CD14-positive monocyte (primary cell): Measurements from ENCODE around the gene OR52H1. TPM values are rescaled to one million over a fixed set of nuclear protein-coding genes. Genes with fewer than 3 reads are reported as not detected.

Experiments used
- DNase-seq, 3 donors: peaks; one replicate each; pipeline ENCODE4 v3.0.0-alpha.2; 2011 to 2022
- H2AFZ ChIP-seq: 2 replicates; pipeline ENCODE4 v1.6.0; 2012; ENCODE audit warnings: mild to moderate bottlenecking, low read depth, low read length, inconsistent platforms; ENCODE audit not compliant: insufficient read depth, poor library complexity, severe bottlenecking
- H3K27ac ChIP-seq, 2 donors: 1 replicate in 1 of 2; 2 replicates in 1 of 2; pipeline ENCODE4 v1.5.1; 2012 to 2013; ENCODE audit warnings: low read length in 2 of 2, control low read depth in 1 of 2, inconsistent platforms in 1 of 2, low read depth in 1 of 2, mild to moderate bottlenecking in 1 of 2
- H3K27me3 ChIP-seq, 2 donors: one replicate each; pipeline versions ENCODE4 v1.6.0 to v1.6.1; 2011 to 2013; ENCODE audit warnings: low read length in 2 of 2; ENCODE audit not compliant: control insufficient read depth in 2 of 2, insufficient read depth in 2 of 2
- H3K36me3 ChIP-seq, 2 donors: replicated peaks in 1 of 2; 1 replicate in 1 of 2; 2 replicates in 1 of 2; pipeline versions ENCODE4 v1.5.1 to v1.6.1; 2012 to 2013; ENCODE audit warnings: low read length in 2 of 2, control low read depth in 1 of 2, inconsistent platforms in 1 of 2, mild to moderate bottlenecking in 1 of 2; ENCODE audit not compliant: insufficient read depth in 2 of 2, control insufficient read depth in 1 of 2
- H3K4me1 ChIP-seq, 2 donors: 1 replicate in 1 of 2; 2 replicates in 1 of 2; pipeline versions ENCODE4 v1.5.1 to v1.6.1; 2012 to 2013; ENCODE audit warnings: low read length in 2 of 2, control low read depth in 1 of 2, inconsistent platforms in 1 of 2, mild to moderate bottlenecking in 1 of 2, moderate library complexity in 1 of 2; ENCODE audit not compliant: insufficient read depth in 2 of 2, control insufficient read depth in 1 of 2
- H3K4me2 ChIP-seq: replicated peaks from 2 replicates; pipeline ENCODE3; 2012; ENCODE audit warnings: low read length, moderate library complexity, mild to moderate bottlenecking; ENCODE audit not compliant: poor library complexity, severe bottlenecking; ENCODE audit errors: extremely low read depth
- H3K4me3 ChIP-seq, 3 experiments: fragments of 200-600 bp in 1 of 3; sonication (generic) in 1 of 3; replicated peaks in 1 of 3; 1 replicate in 2 of 3; 2 replicates in 1 of 3; pipeline ENCODE4 v1.5.1; 2011 to 2013; ENCODE audit warnings: low read length in 3 of 3, mild to moderate bottlenecking in 3 of 3, control low read depth in 2 of 3, low read depth in 2 of 3, inconsistent platforms in 1 of 3, moderate library complexity in 1 of 3
- H3K79me2 ChIP-seq: 2 replicates; pipeline ENCODE4 v1.6.0; 2012; ENCODE audit warnings: mild to moderate bottlenecking, control low read depth, inconsistent platforms, low read length, moderate library complexity; ENCODE audit not compliant: insufficient read depth
- H3K9ac ChIP-seq: 2 replicates; pipeline ENCODE4 v1.6.0; 2017; ENCODE audit warnings: low read length, mild to moderate bottlenecking; ENCODE audit not compliant: insufficient read depth, poor library complexity, severe bottlenecking
- H3K9me3 ChIP-seq, 2 donors: replicated peaks in 1 of 2; 1 replicate in 1 of 2; 2 replicates in 1 of 2; pipeline versions ENCODE4 v1.5.1 to v1.6.1; 2012 to 2013; ENCODE audit warnings: low read length in 2 of 2, control low read depth in 1 of 2; ENCODE audit not compliant: control insufficient read depth in 1 of 2, insufficient read depth in 1 of 2
- H4K20me1 ChIP-seq: 2 replicates; pipeline ENCODE4 v1.6.0; 2012; ENCODE audit warnings: mild to moderate bottlenecking, low read length, control low read depth, moderate library complexity; ENCODE audit not compliant: insufficient read depth
- H3K27ac Mint-ChIP-seq, 7 donors: one replicate each; pipeline ENCODE4 v1.8.0; 2020; ENCODE audit warnings: mild to moderate bottlenecking in 7 of 7, mixed read lengths in 7 of 7, moderate library complexity in 6 of 7, inconsistent platforms in 2 of 7
- H3K27me3 Mint-ChIP-seq, 3 donors: one replicate each; pipeline ENCODE4 v1.8.0; 2021 to 2022; ENCODE audit warnings: low read depth in 3 of 3, mild to moderate bottlenecking in 3 of 3, mixed read lengths in 3 of 3, moderate library complexity in 3 of 3, inconsistent platforms in 1 of 3
- H3K36me3 Mint-ChIP-seq, 2 donors: one replicate each; pipeline ENCODE4 v1.8.0; 2020; ENCODE audit warnings: mixed read lengths in 2 of 2, inconsistent platforms in 1 of 2, mild to moderate bottlenecking in 1 of 2
- H3K4me1 Mint-ChIP-seq: one replicate; pipeline ENCODE4 v1.8.0; 2020; ENCODE audit warnings: mild to moderate bottlenecking, mixed read lengths
- H3K4me3 Mint-ChIP-seq, 2 donors: one replicate each; pipeline ENCODE4 v1.8.0; 2020; ENCODE audit warnings: mild to moderate bottlenecking in 2 of 2, mixed read lengths in 2 of 2, moderate library complexity in 1 of 2
- H3K9me3 Mint-ChIP-seq, 7 donors: one replicate each; pipeline ENCODE4 v1.8.0; 2020 to 2022; ENCODE audit warnings: mixed read lengths in 7 of 7, mild to moderate bottlenecking in 6 of 7, moderate library complexity in 6 of 7, inconsistent platforms in 2 of 7
- WGBS: methylation state at CpG from one replicate; pipeline ENCODE4 v1.1.5; 2013; ENCODE audit warnings: missing lambda C conversion rate; ENCODE audit not compliant: insufficient coverage; 5-methylcytosine and 5-hydroxymethylcytosine counted together
- intact Hi-C, 2 donors: fragments of 100-400 bp; cut with micrococcal nuclease; formaldehyde crosslinking; loops; one replicate each; pipeline versions ENCODE4 v1.15.0 to v1.15.1; 2023
- polyA plus RNA-seq, 3 donors: library from polyadenylated mRNA; depleted of rRNA in 1 of 3; unstranded in 2 of 3; stranded (reverse) in 1 of 3; fragments of 300-500 nt in 2 of 3; fragments of >200 nt in 1 of 3; fragmentation: Illumina TruSeq in 2 of 3; gene quantifications; 1 replicate in 2 of 3; 2 replicates in 1 of 3; pipeline ENCODE4 v1.2.3, GENCODE V29; 2012 to 2021
- TF ChIP-seq, protein P1 (sequence below): fragments of 200-600 bp; IDR thresholded peaks from one replicate; pipeline ENCODE4 v1.8.0; 2022; ENCODE audit warnings: antibody characterized with exemption, mild to moderate bottlenecking

Gene OR52H1
- polyA plus RNA-seq, 3 donors: not detected

DNA sequence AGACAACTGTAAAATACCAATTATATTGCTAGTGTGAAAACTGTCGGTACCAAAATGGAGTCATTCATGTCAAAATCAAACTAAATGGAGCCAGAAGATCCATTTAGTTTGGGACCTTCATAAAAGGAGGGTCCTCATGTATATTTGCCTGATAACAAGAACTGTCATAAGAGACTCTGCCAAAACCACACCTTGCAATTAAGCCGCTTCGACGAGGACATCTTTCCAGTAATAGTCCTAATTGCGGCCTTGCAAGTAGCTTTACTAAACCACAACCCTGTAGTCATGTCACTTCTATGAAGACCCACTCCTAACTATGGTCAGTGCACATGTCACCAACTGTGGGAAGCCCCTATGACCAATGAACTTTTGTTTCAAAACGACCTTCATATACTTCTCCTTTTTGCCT is 47.9 kb downstream of the OR52H1 start:
- H3K4me1 Mint-ChIP-seq: no peaks in the 10 kb centered on the region
- H2AFZ ChIP-seq: no peak overlapping the region
- intact Hi-C loops: no loop called here
- no peaks in the 10 kb centered on the region for H3K4me1 ChIP-seq
- peaks cover 0 to 1% (median 0%) of the 10 kb centered on the region in 7 donors for H3K9me3 Mint-ChIP-seq
- no peaks in the 10 kb centered on the region for H4K20me1 ChIP-seq
- no peaks in the 10 kb centered on the region for H3K36me3 ChIP-seq
- 93% methylated on average over 5 of the region's 6 CpGs for WGBS
- no peaks in the 10 kb centered on the region for H3K79me2 ChIP-seq
- no peak overlapping the region for H3K27ac ChIP-seq
- TF ChIP-seq, protein P1, sequence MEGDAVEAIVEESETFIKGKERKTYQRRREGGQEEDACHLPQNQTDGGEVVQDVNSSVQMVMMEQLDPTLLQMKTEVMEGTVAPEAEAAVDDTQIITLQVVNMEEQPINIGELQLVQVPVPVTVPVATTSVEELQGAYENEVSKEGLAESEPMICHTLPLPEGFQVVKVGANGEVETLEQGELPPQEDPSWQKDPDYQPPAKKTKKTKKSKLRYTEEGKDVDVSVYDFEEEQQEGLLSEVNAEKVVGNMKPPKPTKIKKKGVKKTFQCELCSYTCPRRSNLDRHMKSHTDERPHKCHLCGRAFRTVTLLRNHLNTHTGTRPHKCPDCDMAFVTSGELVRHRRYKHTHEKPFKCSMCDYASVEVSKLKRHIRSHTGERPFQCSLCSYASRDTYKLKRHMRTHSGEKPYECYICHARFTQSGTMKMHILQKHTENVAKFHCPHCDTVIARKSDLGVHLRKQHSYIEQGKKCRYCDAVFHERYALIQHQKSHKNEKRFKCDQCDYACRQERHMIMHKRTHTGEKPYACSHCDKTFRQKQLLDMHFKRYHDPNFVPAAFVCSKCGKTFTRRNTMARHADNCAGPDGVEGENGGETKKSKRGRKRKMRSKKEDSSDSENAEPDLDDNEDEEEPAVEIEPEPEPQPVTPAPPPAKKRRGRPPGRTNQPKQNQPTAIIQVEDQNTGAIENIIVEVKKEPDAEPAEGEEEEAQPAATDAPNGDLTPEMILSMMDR: no peak
- no peaks in the 10 kb centered on the region for H3K9me3 ChIP-seq
- no peak overlapping the region for H3K4me3 ChIP-seq
- H3K4me2 ChIP-seq: no peak overlapping the region
- H3K4me3 Mint-ChIP-seq: no peak overlapping the region
- H3K36me3 Mint-ChIP-seq: no peaks in the 10 kb centered on the region
- H3K27me3 Mint-ChIP-seq: peaks cover 0 to 1% (median 1%) of the 10 kb centered on the region in 3 donors
- H3K27me3 ChIP-seq: no peaks in the 10 kb centered on the region
- H3K9ac ChIP-seq: no peak overlapping the region
- no peak overlapping the region for H3K27ac Mint-ChIP-seq
- DNase-seq: peak in 1 of 3 donors; percentile 6

DNA sequence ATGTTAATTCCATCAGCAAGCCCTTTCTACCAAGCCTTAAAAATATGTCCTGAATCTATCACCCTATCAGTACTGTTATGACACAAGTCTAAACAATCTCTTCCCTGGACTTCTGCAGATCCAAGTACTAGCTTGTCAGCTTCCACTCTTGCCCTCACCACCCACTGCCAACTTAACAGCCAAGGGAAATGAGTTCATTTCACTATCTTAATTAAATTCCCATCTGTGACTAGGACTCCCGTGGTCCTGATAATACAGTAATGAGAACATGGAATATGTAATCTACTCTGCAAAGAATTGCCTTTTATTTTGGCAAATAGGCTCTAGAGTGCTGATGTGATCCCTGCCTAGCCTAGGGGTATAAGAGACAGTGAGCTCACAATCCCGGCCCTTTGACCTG is 48.7 kb downstream of the OR52H1 start:
- Histone ChIP-seq H3K9me3 (no peaks in the 10 kb centered on the region), H3K27ac (no peak overlapping the region), H3K36me3 (no peaks in the 10 kb centered on the region), H3K9ac (no peak overlapping the region), H3K4me3 (no peak overlapping the region), H3K4me1 (no peaks in the 10 kb centered on the region), H3K4me2 (no peak overlapping the region), H3K27me3 (no peaks in the 10 kb centered on the region), H2AFZ (no peak overlapping the region), H3K79me2 (no peaks in the 10 kb centered on the region), H4K20me1 (no peaks in the 10 kb centered on the region)
- H3K36me3 Mint-ChIP-seq: no peaks in the 10 kb centered on the region
- H3K4me1 Mint-ChIP-seq: no peaks in the 10 kb centered on the region
- peaks cover 0 to 1% (median 1%) of the 10 kb centered on the region in 3 donors for H3K27me3 Mint-ChIP-seq
- TF ChIP-seq, protein P1: no peak
- H3K9me3 Mint-ChIP-seq: peaks cover 0 to 1% (median 0%) of the 10 kb centered on the region in 7 donors
- H3K4me3 Mint-ChIP-seq: no peak overlapping the region
- peak overlapping the region in 1 of 7 donors; percentile 41 for H3K27ac Mint-ChIP-seq
- intact Hi-C loops: no loop called here
- WGBS: no CpG with 5 or more reads among the region's 2 CpGs
- DNase-seq: no peak

Other genes with a start within 250 kb of the OR52H1 start
- gene OR51B4, start 246.6 kb downstream of the OR52H1 start, polyA plus RNA-seq: not detected
- gene OR51B2, start 224.2 kb downstream of the OR52H1 start, polyA plus RNA-seq: not detected
- gene OR51B5, start 205.0 kb downstream of the OR52H1 start, polyA plus RNA-seq: not detected
- gene OR51B6, start 197.0 kb downstream of the OR52H1 start, polyA plus RNA-seq: not detected
- not detected for gene OR51M1, start 164.7 kb downstream of the OR52H1 start, polyA plus RNA-seq
- not detected for gene OR51Q1, start 126.4 kb downstream of the OR52H1 start, polyA plus RNA-seq
- not detected for gene OR51I1, start 107.0 kb downstream of the OR52H1 start, polyA plus RNA-seq
- not detected for gene OR51I2, start 99.2 kb downstream of the OR52H1 start, polyA plus RNA-seq
- gene OR52D1, start 59.9 kb downstream of the OR52H1 start, polyA plus RNA-seq: not detected
- not detected for gene UBQLN3, start 38.6 kb downstream of the OR52H1 start, polyA plus RNA-seq
- gene UBQLNL, start 31.8 kb downstream of the OR52H1 start, polyA plus RNA-seq: under 1 TPM in 1 of 3 donors, not detected in 2; 0.33 TPM
- gene OR52B6, start 32.3 kb upstream of the OR52H1 start, polyA plus RNA-seq: not detected
- under 1 TPM; 0.11 to 0.44 (median 0.15) TPM for gene TRIM6, start 48.1 kb upstream of the OR52H1 start, polyA plus RNA-seq
- gene TRIM34, start 76.5 kb upstream of the OR52H1 start, polyA plus RNA-seq: 10 to 100 TPM; 21.9 to 25.7 (median 23.5) TPM
- 10 to 100 TPM in 2 of 3 donors, 1 to 10 TPM in 1; 9.4 to 14.4 (median 10.6) TPM for gene TRIM5, start 136.5 kb upstream of the OR52H1 start, polyA plus RNA-seq
- 100 to 1,000 TPM; 122 to 277 (median 132) TPM for gene TRIM22, start 141.2 kb upstream of the OR52H1 start, polyA plus RNA-seq
- gene OR56B1, start 187.9 kb upstream of the OR52H1 start, polyA plus RNA-seq: under 1 TPM in 1 of 3 donors, not detected in 2; 0.04 TPM
- gene OR52N4, start 205.7 kb upstream of the OR52H1 start, polyA plus RNA-seq: under 1 TPM in 2 of 3 donors, not detected in 1; 0.24 to 0.31 TPM
- gene OR52N5, start 234.8 kb upstream of the OR52H1 start, polyA plus RNA-seq: not detected
- not detected for gene OR52N1, start 242.7 kb upstream of the OR52H1 start, polyA plus RNA-seq